MM.1S (cell line): Measurements from ENCODE around the gene KRT79.
"Not testable (repeated sequence)": the region's sequence is repeated elsewhere in the genome, so short reads cannot be mapped to it uniquely, and the experiment has no call there.

Experiments
- DNase-seq: peaks from one replicate; pipeline ENCODE4 v3.0.0-alpha.2; 2015
- H2AFZ ChIP-seq: fragments of 300-600 bp; sonication (generic); 2 replicates; pipeline ENCODE4 v1.6.0; 2016; ENCODE audit warnings: antibody characterized with exemption, low read length
- H3F3A ChIP-seq: fragments of 300-600 bp; sonication (generic); 2 replicates; pipeline ENCODE4 v1.6.1; 2016; ENCODE audit warnings: mild to moderate bottlenecking, antibody characterized with exemption, low read length, moderate library complexity, mixed read lengths; ENCODE audit not compliant: insufficient read depth
- H3K27ac ChIP-seq: fragments of 300-600 bp; sonication (generic); 2 replicates; pipeline ENCODE4 v1.5.1; 2016; ENCODE audit warnings: mild to moderate bottlenecking, low read length
- H3K27me3 ChIP-seq: fragments of 300-600 bp; sonication (generic); replicated peaks from 2 replicates; pipeline ENCODE4 v1.6.0; 2016; ENCODE audit warnings: low read length; ENCODE audit not compliant: insufficient read depth
- H3K36me3 ChIP-seq: fragments of 300-600 bp; sonication (generic); replicated peaks from 2 replicates; pipeline ENCODE4 v1.6.1; 2016; ENCODE audit warnings: mild to moderate bottlenecking, low read length, mixed read lengths; ENCODE audit not compliant: insufficient read depth
- H3K4me1 ChIP-seq: fragments of 300-600 bp; sonication (generic); 2 replicates; pipeline ENCODE4 v1.6.1; 2016; ENCODE audit warnings: low read length, mixed read lengths
- H3K4me2 ChIP-seq: fragments of 300-600 bp; sonication (generic); 2 replicates; pipeline ENCODE4 v1.6.0; 2016; ENCODE audit warnings: low read depth, low read length
- H3K4me3 ChIP-seq: fragments of 300-600 bp; sonication (generic); 2 replicates; pipeline ENCODE4 v1.5.1; 2016; ENCODE audit warnings: low read length, mixed read lengths
- H3K79me2 ChIP-seq: fragments of 300-600 bp; sonication (generic); 2 replicates; pipeline ENCODE4 v1.6.1; 2016; ENCODE audit warnings: mixed run types, low read length, mixed read lengths
- H3K9ac ChIP-seq: fragments of 300-600 bp; sonication (generic); 2 replicates; pipeline ENCODE4 v1.6.1; 2016; ENCODE audit warnings: low read length, mixed read lengths
- H3K9me2 ChIP-seq: fragments of 300-600 bp; sonication (generic); replicated peaks from 2 replicates; pipeline ENCODE4 v1.6.1; 2016; ENCODE audit warnings: mild to moderate bottlenecking, low read length, mixed read lengths; ENCODE audit not compliant: insufficient read depth
- H3K9me3 ChIP-seq: fragments of 300-600 bp; sonication (generic); replicated peaks from 2 replicates; pipeline ENCODE4 v1.6.1; 2016; ENCODE audit warnings: mild to moderate bottlenecking, low read length, mixed read lengths; ENCODE audit not compliant: insufficient read depth
- H4K20me1 ChIP-seq: fragments of 300-600 bp; sonication (generic); 2 replicates; pipeline ENCODE4 v1.6.1; 2016; ENCODE audit warnings: mild to moderate bottlenecking, low read length, moderate library complexity, mixed read lengths; ENCODE audit not compliant: insufficient read depth
- EZH2 ChIP-seq: fragments of 300-600 bp; sonication (generic); optimal IDR thresholded peaks from 2 replicates; pipeline ENCODE3; 2017; ENCODE audit warnings: low read depth, mild to moderate bottlenecking, antibody characterized with exemption, low read length, mixed read lengths
- EZH2phosphoT487 ChIP-seq: fragments of 300-600 bp; sonication (generic); IDR thresholded peaks from 2 replicates; pipeline ENCODE4 v1.6.1; 2018; ENCODE audit warnings: antibody characterized with exemption, low read length
- TF ChIP-seq, protein P1 (sequence below): fragments of 300-600 bp; sonication (generic); IDR thresholded peaks from 2 replicates; pipeline ENCODE4 v1.5.1; 2016; ENCODE audit warnings: antibody characterized with exemption, low read length, mixed read lengths

The KRT79 gene

DNA sequence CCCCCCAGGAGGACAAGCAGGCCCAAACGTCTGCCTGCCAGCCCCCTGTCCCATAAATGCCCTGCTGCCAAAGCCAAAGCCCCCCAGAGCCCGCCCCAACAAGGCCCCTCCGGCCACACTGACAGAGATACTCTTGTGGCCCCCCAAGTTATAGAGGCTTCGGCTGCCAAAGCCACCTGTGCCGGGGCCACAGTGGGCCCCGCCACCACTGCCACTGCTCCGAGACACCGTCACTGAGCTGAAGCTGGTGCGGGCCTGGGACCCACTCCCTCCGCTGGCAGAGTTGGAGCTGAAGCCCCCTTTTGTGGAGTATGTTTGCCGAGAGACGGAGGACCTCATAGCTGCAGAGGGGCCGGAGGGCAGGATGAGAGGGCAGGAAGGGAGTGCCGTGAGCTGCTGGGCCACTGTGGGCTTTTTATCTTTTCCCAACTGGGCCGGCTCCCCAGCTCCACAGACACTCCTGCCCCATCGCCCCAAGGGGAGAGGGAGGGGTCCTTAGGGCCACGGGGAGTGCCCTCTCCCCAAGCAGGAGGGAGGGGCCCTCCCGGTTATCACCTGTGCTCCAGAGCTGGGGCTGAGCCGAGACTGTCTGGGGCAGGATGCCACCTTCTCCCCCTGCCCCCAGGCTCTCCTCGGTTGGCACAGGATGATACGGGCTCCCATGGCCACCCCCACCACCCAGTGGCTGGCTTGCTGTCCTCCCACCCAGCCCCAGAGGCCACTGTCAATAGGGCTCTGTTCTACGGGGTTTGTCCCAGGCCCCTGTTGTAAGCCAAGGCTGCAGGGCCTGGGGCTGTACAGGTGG lies at the start of gene KRT79:
TSS of gene KRT79 (minus strand) at position 390 of the 805 bp plus-strand sequence. CDS start at position 339, 51 bp downstream.
- Histone ChIP-seq H3K9ac (no peak within 1 kb of the TSS), H3K4me2 (no peak within 1 kb of the TSS), H3K4me1 (no peaks in the 10 kb centered on the region), H3K27me3 (peaks cover 99% of the 10 kb centered on the region), H2AFZ (no peak within 1 kb of the TSS), H3K36me3 (no peaks in the 10 kb centered on the region), H4K20me1 (no peaks in the 10 kb centered on the region), H3K4me3 (no peak within 1 kb of the TSS), H3F3A (no peaks in the 10 kb centered on the region), H3K9me2 (no peaks in the 10 kb centered on the region), H3K9me3 (no peaks in the 10 kb centered on the region), H3K27ac (no peak within 1 kb of the TSS), H3K79me2 (no peaks in the 10 kb centered on the region)
- no peak for DNase-seq
- TF ChIP-seq EZH2 (no peak), EZH2phosphoT487 (no peak)
- TF ChIP-seq, protein P1, sequence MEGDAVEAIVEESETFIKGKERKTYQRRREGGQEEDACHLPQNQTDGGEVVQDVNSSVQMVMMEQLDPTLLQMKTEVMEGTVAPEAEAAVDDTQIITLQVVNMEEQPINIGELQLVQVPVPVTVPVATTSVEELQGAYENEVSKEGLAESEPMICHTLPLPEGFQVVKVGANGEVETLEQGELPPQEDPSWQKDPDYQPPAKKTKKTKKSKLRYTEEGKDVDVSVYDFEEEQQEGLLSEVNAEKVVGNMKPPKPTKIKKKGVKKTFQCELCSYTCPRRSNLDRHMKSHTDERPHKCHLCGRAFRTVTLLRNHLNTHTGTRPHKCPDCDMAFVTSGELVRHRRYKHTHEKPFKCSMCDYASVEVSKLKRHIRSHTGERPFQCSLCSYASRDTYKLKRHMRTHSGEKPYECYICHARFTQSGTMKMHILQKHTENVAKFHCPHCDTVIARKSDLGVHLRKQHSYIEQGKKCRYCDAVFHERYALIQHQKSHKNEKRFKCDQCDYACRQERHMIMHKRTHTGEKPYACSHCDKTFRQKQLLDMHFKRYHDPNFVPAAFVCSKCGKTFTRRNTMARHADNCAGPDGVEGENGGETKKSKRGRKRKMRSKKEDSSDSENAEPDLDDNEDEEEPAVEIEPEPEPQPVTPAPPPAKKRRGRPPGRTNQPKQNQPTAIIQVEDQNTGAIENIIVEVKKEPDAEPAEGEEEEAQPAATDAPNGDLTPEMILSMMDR, result no peak

DNA sequence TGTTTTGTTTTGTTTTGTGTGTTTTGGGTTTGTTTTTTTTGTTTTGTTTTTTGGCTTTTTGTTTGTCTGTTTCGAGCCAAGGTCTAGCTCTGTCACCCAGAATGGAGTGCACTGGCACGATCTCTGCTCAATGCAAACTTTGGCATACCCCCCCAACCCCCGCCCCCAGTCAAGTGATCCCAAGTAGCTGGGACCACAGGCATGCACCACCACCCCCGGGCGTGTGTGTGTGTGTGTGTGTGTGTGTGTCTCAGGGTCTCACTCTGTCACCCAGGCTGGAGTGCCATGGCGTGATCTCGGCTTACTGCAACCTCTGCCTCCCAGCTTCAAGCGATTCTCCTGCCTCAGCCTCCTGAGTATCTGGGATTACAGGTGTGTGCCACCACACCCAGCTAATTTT lies 46.4 kb upstream of the KRT79 start:
- H3F3A ChIP-seq, H4K20me1 ChIP-seq, DNase-seq, H3K9me3 ChIP-seq, H3K4me1 ChIP-seq, H3K9me2 ChIP-seq, H3K4me3 ChIP-seq, H3K27ac ChIP-seq, H3K79me2 ChIP-seq, H3K27me3 ChIP-seq, H3K9ac ChIP-seq, H3K36me3 ChIP-seq: not testable (repeated sequence)
- Histone ChIP-seq H3K4me2 (peak overlapping the region; percentile 88; the same call in 1 of the 2 replicates), H2AFZ (0 out of 2 replicates have a peak overlapping the region, but pooled peaks have one; percentile 94)

DNA sequence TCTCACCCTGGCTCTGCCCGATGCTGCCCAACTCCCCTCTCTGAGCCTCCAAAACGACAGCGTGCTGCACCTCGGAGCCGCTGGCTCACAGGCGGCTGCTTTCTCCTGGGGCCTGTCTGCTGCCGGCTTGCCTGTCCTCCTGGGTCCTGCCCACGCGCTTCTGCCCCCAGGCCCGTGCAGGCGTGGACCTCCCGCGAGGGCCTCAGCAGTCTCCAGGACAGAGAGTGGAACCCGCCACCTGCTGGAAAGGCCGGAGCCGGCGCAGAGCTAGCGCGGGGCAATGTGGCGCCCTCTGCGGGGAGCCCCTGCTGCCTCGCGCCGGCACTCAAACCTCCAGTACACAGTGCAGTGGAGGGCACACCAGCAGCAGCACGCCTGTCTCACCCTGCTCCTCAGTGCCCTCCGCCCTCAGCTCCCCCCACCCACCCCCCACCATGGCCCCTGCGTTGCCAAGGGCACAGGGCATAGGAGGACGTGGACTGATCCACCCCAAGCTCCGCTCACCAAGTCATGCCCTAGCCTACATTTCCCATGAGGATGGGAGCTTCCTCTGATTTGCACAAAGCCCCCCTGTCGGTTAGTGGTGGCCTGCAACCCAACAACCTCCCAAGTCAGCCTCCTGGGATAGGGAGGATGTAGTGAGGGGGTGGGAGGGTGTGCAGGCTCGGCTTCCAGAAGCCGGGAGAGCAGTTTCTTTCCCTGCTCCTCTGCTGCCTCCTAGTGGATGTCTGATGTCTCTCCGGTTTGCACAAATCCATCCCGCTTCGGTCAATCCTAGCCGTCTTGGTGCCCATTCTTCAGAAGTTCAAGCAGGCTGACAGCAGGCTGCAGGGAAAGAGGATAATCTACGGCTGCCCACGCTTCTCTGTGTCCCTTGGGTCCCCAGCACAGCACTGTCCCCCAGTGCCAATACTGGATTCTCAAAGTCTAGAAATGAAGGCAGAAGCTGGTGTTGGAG lies 45.6 kb upstream of the KRT79 start:
- TF ChIP-seq EZH2phosphoT487, result no peak
- TF ChIP-seq, protein P1, result peak; percentile 71
- no peaks in the 10 kb centered on the region for H4K20me1 ChIP-seq
- H3K79me2 ChIP-seq, result no peaks in the 10 kb centered on the region
- 0 out of 2 replicates have a peak, but pooled peaks cover 3% of the 10 kb centered on the region for H3K4me1 ChIP-seq
- H3K9ac ChIP-seq, result peak overlapping the region; percentile 42; the same call in 1 of the 2 replicates
- no peaks in the 10 kb centered on the region for H3F3A ChIP-seq
- H3K4me2 ChIP-seq, result peak overlapping the region; percentile 88
- no peaks in the 10 kb centered on the region for H3K9me3 ChIP-seq
- H3K4me3 ChIP-seq, result peak overlapping the region; percentile 62
- H3K27me3 ChIP-seq, result no peaks in the 10 kb centered on the region; the same call in 1 of the 2 replicates
- peak overlapping the region; percentile 94 for H2AFZ ChIP-seq
- H3K27ac ChIP-seq, result no peak overlapping the region
- H3K36me3 ChIP-seq, result no peaks in the 10 kb centered on the region
- H3K9me2 ChIP-seq, result no peaks in the 10 kb centered on the region
- peak; percentile 75 for DNase-seq
